Stimulated activated CD4-positive, alpha-beta T cell treated with anti-CD3 and anti-CD28 coated beads, TNF-alpha, amount 100 ng/mL, for 4 hours (primary cell): ENCODE results near the gene TXNL1.

Experiments
- DNase-seq, 3 experiments: peaks; one replicate each; pipeline ENCODE4 v3.0.0-alpha.2; 2020; ENCODE audit warnings: low read depth in 3 of 3

TXNL1 gene

GRCh38 chr18:56570978-56571377 is 67.4 kb downstream of the TXNL1 start:
- DNase-seq = no peak

GRCh38 chr18:56569416-56569815 is 69.0 kb downstream of the TXNL1 start:
- no peak for DNase-seq

GRCh38 chr18:56568986-56569385 is 69.4 kb downstream of the TXNL1 start:
- no peak for DNase-seq

- DNase-seq = no peak
Observed at GRCh38 chr18:56565551-56566345, 72.6 kb downstream of the TXNL1 start.

- DNase-seq = no peak
Observed at GRCh38 chr18:56565046-56565445, 73.3 kb downstream of the TXNL1 start.

- no peak for DNase-seq
Observed at GRCh38 chr18:56563568-56563967, 74.8 kb downstream of the TXNL1 start.

- no peak for DNase-seq
Observed at GRCh38 chr18:56562479-56562878, 75.9 kb downstream of the TXNL1 start.

GRCh38 chr18:56560992-56561391 is 77.4 kb downstream of the TXNL1 start:
- DNase-seq = no peak

GRCh38 chr18:56559044-56559443 is 79.3 kb downstream of the TXNL1 start:
- no peak for DNase-seq

GRCh38 chr18:56556907-56557306 is 81.5 kb downstream of the TXNL1 start:
- no peak for DNase-seq

- DNase-seq = no peak
Observed at GRCh38 chr18:56550121-56550520, 88.3 kb downstream of the TXNL1 start.
